NCI-H345 (cell line): ENCODE results near the gene TNNT2.
A peak's percentile ranks its signal among the peaks of the same experiment; 100 is the strongest.

ENCODE experiments used
- DNase-seq: peaks from one replicate; lab custom pipeline; 2025; lab: John Stamatoyannopoulos, UW

Gene TNNT2

GRCh38 chr1:201356701-201357100, 20.8 kb downstream of the TNNT2 start:
- no peak for DNase-seq

GRCh38 chr1:201356236-201356635, 21.2 kb downstream of the TNNT2 start:
- no peak for DNase-seq

GRCh38 chr1:201355471-201355870, 22.0 kb downstream of the TNNT2 start:
- DNase-seq, result no peak

- DNase-seq, result no peak
Measured at GRCh38 chr1:201354901-201355295, 22.6 kb downstream of the TNNT2 start.

GRCh38 chr1:201354151-201354900, 23.2 kb downstream of the TNNT2 start:
- DNase-seq, result no peak

- peak; percentile 45 for DNase-seq
Measured at GRCh38 chr1:201353186-201353940, 24.1 kb downstream of the TNNT2 start.

- no peak for DNase-seq
Measured at GRCh38 chr1:201351617-201352016, 25.9 kb downstream of the TNNT2 start.

GRCh38 chr1:201350884-201351283, 26.6 kb downstream of the TNNT2 start:
- DNase-seq, result no peak

GRCh38 chr1:201350361-201350725, 27.1 kb downstream of the TNNT2 start:
- DNase-seq, result no peak

GRCh38 chr1:201349092-201349491, 28.4 kb downstream of the TNNT2 start:
- no peak for DNase-seq

GRCh38 chr1:201348211-201348566, 29.3 kb downstream of the TNNT2 start:
- DNase-seq, result peak; percentile 32

GRCh38 chr1:201347498-201348210, 29.8 kb downstream of the TNNT2 start:
- no peak for DNase-seq

- DNase-seq, result no peak
Measured at GRCh38 chr1:201346987-201347386, 30.5 kb downstream of the TNNT2 start.

- peak; percentile 17 for DNase-seq
Measured at GRCh38 chr1:201346337-201346939, 31.0 kb downstream of the TNNT2 start.

GRCh38 chr1:201345081-201345355, 32.5 kb downstream of the TNNT2 start:
- no peak for DNase-seq

GRCh38 chr1:201344206-201345080, 33.0 kb downstream of the TNNT2 start:
- DNase-seq, result peak; percentile 3

GRCh38 chr1:201341377-201341776, 36.1 kb downstream of the TNNT2 start:
- DNase-seq, result no peak

- no peak for DNase-seq
Measured at GRCh38 chr1:201336711-201337450, 40.6 kb downstream of the TNNT2 start.

GRCh38 chr1:201335901-201336300, 41.6 kb downstream of the TNNT2 start:
- no peak for DNase-seq

- no peak for DNase-seq
Measured at GRCh38 chr1:201335174-201335870, 42.2 kb downstream of the TNNT2 start.
